ENCODE data around the gene ARHGEF11. TPM values are rescaled to one million over a fixed set of nuclear protein-coding genes. Genes with fewer than 3 reads are reported as not detected.

Gene ARHGEF11
- total and polyA plus RNA-seq, 10 donors = 3.4 to 65.3 (median 42.7) TPM

DNA sequence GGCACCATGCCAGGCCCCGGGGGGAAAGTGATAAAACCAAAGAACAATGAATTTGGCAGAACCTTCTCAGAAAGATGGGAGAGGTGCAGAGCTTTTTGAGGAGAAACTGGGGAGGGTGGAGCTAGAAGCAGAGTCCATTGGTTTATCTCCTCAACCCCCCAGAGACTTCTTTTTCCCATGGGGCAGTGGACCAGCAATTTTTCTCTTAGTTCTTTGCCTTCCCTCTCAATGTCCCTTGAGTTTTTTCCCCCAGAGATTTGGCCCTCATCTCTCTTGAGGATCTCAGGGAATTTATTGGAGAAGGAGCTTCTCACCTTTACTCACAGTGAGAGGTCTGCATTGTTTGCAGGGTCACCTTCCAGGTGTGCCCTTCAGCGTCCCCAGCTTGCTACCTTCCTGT is 5.3 kb upstream of the ARHGEF11 start:
- Histone ChIP-seq H3K27ac (no peak overlapping the region), H3K4me3 (no peak overlapping the region), H3K9me3 (peaks cover 0 to 22% (median 17%) of the 10 kb centered on the region in 8 donors), H3K36me3 (no peaks in the 10 kb centered on the region), H3K4me1 (peaks cover 0 to 12% (median 8%) of the 10 kb centered on the region in 6 donors), H3K27me3 (replicated peaks in 1 of 7) (peaks cover 0 to 23% (median 0%) of the 10 kb centered on the region in 7 donors)
- intact Hi-C loops (cut with DNase I; ENCODE audit: low total_unique reads) = no loop called here
- TF ChIP-seq, protein P1, sequence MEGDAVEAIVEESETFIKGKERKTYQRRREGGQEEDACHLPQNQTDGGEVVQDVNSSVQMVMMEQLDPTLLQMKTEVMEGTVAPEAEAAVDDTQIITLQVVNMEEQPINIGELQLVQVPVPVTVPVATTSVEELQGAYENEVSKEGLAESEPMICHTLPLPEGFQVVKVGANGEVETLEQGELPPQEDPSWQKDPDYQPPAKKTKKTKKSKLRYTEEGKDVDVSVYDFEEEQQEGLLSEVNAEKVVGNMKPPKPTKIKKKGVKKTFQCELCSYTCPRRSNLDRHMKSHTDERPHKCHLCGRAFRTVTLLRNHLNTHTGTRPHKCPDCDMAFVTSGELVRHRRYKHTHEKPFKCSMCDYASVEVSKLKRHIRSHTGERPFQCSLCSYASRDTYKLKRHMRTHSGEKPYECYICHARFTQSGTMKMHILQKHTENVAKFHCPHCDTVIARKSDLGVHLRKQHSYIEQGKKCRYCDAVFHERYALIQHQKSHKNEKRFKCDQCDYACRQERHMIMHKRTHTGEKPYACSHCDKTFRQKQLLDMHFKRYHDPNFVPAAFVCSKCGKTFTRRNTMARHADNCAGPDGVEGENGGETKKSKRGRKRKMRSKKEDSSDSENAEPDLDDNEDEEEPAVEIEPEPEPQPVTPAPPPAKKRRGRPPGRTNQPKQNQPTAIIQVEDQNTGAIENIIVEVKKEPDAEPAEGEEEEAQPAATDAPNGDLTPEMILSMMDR (IDR thresholded peaks at IDR 0.05 in 8 of 11, conservative IDR thresholded peaks at IDR 0.05 in 3 of 11) = no peak
- TF ChIP-seq POLR2AphosphoS5 (IDR thresholded peaks at IDR 0.05) (no peak), POLR2A (IDR thresholded peaks at IDR 0.05) (no peak)
- no peak for DNase-seq
- WGBS, 5 donors = 54 to 90% (median 61%) methylated on average over 2 of the region's 2 CpGs

DNA sequence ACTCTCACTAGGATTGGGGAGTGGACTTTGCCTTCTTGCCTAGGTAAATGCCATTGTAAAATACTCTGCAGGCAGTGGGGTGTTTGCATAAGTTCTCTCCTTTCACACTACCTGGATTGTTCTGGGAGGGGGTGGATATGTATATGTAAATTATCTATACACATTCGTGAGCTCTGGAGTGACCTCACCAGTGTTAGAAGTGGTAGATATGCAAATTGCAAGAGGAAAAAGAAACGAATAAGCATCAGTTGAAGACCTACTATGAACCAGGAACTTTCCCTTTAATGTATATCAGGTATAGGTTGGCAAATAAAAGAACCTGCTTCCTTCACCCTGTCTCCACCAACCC is 1.5 kb upstream of the ARHGEF11 start:
- Histone ChIP-seq H3K36me3 (no peaks in the 10 kb centered on the region), H3K9me3 (peaks cover 0 to 10% (median 8%) of the 10 kb centered on the region in 8 donors), H3K27ac (no peak overlapping the region), H3K4me1 (peaks cover 0 to 45% (median 38%) of the 10 kb centered on the region in 6 donors), H3K4me3 (no peak overlapping the region), H3K27me3 (replicated peaks in 1 of 7) (peaks cover 0 to 57% (median 0%) of the 10 kb centered on the region in 7 donors)
- intact Hi-C loops (cut with DNase I; ENCODE audit: low total_unique reads) = no loop called here
- 24 to 52% (median 31%) methylated on average over 2 of the region's 2 CpGs for WGBS, 5 donors
- no peak for TF ChIP-seq POLR2AphosphoS5 (IDR thresholded peaks at IDR 0.05)
- TF ChIP-seq, protein P1 (IDR thresholded peaks at IDR 0.05 in 8 of 11, conservative IDR thresholded peaks at IDR 0.05 in 3 of 11) = no peak
- TF ChIP-seq POLR2A (IDR thresholded peaks at IDR 0.05) = no peak
- no peak for DNase-seq

DNA sequence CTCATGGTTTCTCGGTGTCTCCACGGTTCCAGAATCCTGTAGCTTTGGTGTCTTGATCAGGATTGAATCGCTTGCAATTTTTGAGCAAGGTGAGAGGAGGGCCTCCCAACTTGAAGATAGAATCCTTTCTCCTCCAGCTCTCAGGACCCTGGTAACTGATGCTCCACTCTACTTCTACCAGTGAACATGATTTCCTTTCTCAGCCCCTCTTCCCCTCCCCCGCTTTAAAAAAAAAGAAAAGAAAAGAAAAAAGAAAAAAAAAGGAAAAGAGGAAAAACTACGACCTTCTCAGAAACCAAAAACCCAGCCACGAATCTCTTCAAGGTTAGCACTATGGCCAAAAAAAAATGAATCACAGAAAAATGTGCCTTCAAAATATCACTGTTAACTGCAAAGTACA is 1.2 kb downstream of the ARHGEF11 start:
- no peak for DNase-seq
- no peak for TF ChIP-seq POLR2A (IDR thresholded peaks at IDR 0.05)
- TF ChIP-seq, protein P1 (IDR thresholded peaks at IDR 0.05 in 8 of 11, conservative IDR thresholded peaks at IDR 0.05 in 3 of 11) = no peak
- TF ChIP-seq POLR2AphosphoS5 (IDR thresholded peaks at IDR 0.05) = no peak
- 54 to 62% (median 57%) methylated on average over 6 of the region's 6 CpGs for WGBS, 5 donors
- H3K27me3 ChIP-seq (replicated peaks in 1 of 7) = peaks cover 0 to 58% (median 0%) of the 10 kb centered on the region in 7 donors
- peaks cover 12 to 72% (median 49%) of the 10 kb centered on the region in 6 donors for H3K4me1 ChIP-seq
- H3K36me3 ChIP-seq = no peaks in the 10 kb centered on the region
- H3K4me3 ChIP-seq = peak overlapping the region in 6 of 8 donors; percentile 47 to 80 (median 70)
- intact Hi-C loops (cut with DNase I; ENCODE audit: low total_unique reads) = no loop called here
- H3K9me3 ChIP-seq = no peaks in the 10 kb centered on the region
- H3K27ac ChIP-seq = no peak overlapping the region

DNA sequence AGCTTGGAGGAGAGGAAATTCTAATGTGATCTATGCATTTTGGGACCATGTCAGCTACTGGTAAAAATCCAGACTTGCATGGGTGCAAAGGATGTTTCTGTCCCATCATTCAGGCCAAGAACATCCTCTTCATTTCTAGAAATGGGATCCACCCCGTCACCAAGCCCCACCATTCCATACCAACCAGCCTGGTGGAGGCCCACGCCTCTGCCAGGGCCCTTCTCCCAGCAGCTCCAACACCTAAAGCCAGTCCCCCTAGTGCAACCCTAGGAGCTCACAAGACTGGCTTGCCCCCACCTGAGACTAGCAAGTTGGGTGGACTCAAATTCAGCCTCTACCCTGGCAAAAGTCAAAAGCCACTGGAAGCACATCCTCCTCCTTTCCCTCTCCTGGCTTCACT is 1.9 kb downstream of the ARHGEF11 start:
- no peak for DNase-seq
- Histone ChIP-seq H3K4me3 (peak overlapping the region in 4 of 8 donors; percentile 2 to 80 (median 70)), H3K36me3 (no peaks in the 10 kb centered on the region), H3K27me3 (replicated peaks in 1 of 7) (peaks cover 0 to 58% (median 0%) of the 10 kb centered on the region in 7 donors), H3K4me1 (peaks cover 12 to 73% (median 49%) of the 10 kb centered on the region in 6 donors), H3K27ac (no peak overlapping the region), H3K9me3 (no peaks in the 10 kb centered on the region)
- intact Hi-C loops (cut with DNase I; ENCODE audit: low total_unique reads) = no loop called here
- no peak for TF ChIP-seq POLR2AphosphoS5 (IDR thresholded peaks at IDR 0.05)
- TF ChIP-seq POLR2A (IDR thresholded peaks at IDR 0.05) = no peak
- WGBS, 5 donors = 71 to 91% (median 82%) methylated on average over 2 of the region's 2 CpGs

Data from spleen (tissue), 11 donors.